HPDE6-E6E7 (cell line): ENCODE data around the gene AP4M1.

Source experiments
- DNase-seq: peaks from one replicate; pipeline ENCODE4 v3.0.0; 2011; ENCODE audit warnings: missing footprints; ENCODE audit errors: extremely low spot score

Gene AP4M1

GRCh38 chr7:100101016-100101862 is at the start of gene AP4M1, which contains the start of gene MCM7:
TSS of gene AP4M1 (plus strand) at chr7:100101643. CDS start at chr7:100101715, 72 bp downstream.
TSS of gene MCM7 (minus strand) at chr7:100101397. CDS start at chr7:100101294, 103 bp downstream.
- peak; percentile 99 for DNase-seq

DNA sequence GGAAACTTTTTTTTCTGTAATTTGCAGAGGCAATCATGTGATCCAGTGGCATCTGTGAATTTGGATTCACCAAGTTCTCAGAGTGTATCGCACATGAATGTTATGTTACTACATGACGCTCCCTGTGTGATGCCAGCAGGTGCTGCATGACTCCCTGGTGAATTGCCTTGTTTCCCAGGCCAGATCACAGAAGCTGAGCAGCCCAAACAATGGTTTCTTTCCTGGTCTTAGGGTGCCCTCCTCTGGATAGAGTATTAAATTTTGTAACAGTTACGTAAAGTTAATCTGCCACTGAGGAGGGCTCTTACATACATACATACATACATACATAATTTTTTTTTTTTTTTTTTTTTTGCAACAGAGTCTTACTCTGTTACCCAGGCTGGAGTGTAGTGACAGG is 48.2 kb upstream of the AP4M1 start:
- peak; percentile 63 for DNase-seq

GRCh38 chr7:100057006-100057405 is 44.4 kb upstream of the AP4M1 start:
- DNase-seq: no peak

DNA sequence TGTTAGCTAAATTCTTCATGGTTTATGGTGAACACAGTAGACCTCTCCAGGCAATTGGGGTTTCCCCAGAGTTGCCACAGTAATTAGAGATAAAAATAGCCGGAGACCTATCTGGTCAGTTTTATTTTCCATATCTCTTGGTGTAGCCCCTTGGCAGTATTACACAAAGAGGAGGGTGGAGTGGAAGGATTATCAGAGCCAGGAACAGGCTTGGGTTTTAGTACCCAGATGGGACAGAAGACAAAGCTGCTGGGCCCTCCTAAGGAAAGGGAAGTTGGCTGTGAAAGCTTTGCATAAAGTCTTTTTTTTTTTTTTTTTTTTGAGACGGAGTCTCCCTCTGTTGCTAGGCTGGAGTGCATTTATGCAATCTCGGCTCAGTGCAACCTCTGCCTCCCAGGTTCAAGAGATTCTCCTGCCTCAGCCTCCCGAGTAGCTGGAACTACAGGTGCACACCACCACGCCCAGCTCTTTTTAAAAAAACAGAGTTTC is 42.1 kb upstream of the AP4M1 start:
- no peak for DNase-seq

GRCh38 chr7:100061518-100062193 is 39.8 kb upstream of the AP4M1 start:
- DNase-seq: no peak

- DNase-seq: no peak
These were observed 38.1 kb upstream of the AP4M1 start for GRCh38 chr7:100063376-100063775.

GRCh38 chr7:100064162-100064561 is 37.3 kb upstream of the AP4M1 start:
- DNase-seq: no peak

- no peak for DNase-seq
These were observed 35.8 kb upstream of the AP4M1 start for GRCh38 chr7:100065452-100066186.

GRCh38 chr7:100066953-100067352 is 34.5 kb upstream of the AP4M1 start:
- no peak for DNase-seq

DNA sequence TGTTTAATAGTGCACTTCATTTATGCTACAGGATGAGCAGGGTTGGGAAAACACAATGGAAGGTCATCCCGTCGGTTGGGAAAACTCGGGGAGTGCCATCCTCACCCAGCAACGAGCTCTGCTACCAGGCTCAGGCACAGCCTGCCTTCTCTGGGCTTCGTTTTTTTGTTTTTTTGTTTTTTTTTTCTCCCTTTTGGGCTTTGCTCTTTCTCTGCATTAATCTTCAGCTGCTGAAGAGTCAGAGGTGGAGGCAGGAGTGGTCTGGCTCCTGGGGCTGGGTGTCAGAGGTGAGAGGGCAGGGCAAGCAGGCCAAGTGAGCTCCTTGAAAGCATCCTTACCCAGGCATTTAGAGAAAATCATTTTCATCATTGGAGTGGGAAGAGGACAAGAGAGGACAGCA is 31.5 kb upstream of the AP4M1 start:
- DNase-seq: no peak

- no peak for DNase-seq
These were observed 30.3 kb upstream of the AP4M1 start for GRCh38 chr7:100071018-100071723.

- DNase-seq: no peak
These were observed 29.0 kb upstream of the AP4M1 start for GRCh38 chr7:100072462-100072861.

DNA sequence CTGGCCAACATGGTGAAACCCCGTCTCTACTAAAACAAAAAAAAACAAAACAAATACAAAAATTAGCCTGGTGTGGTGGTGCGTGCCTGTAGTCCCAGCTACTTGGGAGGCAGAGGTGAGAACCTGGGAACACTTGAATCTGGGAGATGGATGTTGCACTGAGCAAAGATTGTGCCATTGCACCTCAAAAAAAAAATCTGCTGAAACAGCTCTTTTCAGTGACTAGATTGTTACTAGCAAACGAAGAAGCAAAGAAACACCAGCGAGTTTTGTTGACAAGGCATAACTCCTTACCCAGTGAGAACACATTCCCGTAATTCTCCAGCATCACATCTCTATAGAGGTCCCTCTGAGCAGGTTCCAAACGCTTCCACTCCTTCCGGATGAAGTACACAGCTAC is 26.6 kb upstream of the AP4M1 start:
- no peak for DNase-seq

- DNase-seq: no peak
These were observed 26.0 kb upstream of the AP4M1 start for GRCh38 chr7:100075418-100075817.

- DNase-seq: no peak
These were observed 24.2 kb upstream of the AP4M1 start for GRCh38 chr7:100077205-100077604.

DNA sequence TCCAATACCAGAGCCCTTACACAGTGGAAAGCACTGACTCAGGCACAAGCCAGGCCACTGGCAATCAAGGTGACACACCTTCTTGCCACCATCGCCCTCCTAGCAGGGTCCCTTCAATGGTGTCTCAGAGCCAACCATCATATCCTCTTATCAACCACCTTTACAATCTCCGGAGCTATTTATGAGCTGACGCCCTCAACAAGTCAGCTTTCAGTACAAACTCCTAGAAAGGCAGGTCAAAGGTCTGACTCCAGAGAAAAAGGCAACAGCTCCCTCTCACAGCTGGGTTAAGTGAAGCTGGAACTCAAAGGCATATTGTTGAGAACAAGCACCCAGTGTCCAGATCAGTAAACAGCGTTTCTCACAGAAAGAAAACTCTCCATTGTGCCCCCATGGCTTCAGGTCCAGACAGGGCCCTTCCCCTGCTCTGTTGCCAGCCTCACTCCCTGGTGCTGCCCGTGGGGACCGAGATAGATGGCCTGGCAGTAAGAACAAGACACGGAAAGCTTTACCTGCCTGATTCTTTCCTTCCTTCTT is 22.4 kb upstream of the AP4M1 start:
- DNase-seq: no peak

DNA sequence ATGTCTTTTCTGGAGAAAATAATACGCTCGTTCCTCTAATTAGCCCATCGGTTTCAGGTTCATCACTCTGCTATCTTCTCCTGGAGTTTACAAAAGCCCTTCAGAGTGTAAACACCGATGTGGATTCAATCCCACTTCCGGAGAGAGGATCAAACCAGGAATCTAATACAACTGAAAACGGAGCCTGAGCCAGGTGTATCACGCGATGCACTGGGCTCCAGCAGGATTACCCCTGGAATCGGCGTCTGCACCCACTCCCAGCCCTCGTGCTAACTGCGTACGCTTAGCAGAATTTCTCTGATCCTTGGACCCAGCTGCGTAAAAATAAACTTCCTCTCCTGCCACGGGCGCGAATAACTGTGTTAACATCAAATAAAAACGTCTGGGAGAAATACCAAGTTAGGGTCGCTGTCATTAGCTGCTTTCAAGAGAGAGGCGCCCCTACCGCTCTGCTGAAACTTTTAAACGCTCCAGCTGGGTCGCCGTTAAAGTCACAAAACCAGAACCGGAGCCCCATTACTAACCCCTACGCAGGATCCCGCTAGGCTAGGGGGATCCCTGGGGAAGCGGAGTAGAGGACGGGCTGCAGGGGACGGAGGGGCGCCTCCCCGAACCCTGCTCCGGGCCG is 20.4 kb upstream of the AP4M1 start:
- no peak for DNase-seq

DNA sequence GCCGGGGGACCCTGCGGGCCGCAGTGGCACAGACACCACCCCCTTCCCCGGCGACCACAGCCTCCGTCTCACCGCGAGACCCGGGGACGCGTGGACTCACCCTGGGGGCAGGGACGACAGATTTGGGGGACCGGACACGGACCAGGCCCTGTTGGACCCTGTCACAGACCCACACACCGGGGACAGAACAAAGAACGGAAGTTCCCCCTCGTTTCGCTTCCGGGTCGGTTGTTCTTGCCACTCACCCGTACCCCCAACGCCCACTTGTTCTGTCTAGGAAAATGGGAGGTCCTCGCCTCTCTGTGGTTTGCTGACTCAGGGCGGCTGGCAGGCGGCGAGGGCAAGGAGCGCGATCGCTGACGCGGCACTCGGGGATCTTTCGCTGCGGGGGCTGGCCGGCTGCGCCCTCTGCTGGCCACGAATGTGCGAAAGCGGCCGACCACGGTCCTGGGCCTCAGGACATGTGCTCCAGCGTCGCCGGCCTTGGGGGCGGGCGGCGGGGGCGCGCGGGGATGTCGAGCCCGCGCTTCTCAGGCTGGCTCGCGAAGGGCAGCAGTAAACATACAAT is 19.8 kb upstream of the AP4M1 start, which contains the start of gene ZNF3:
ZNF3 (minus strand) TSS at position 189 of the 568 bp plus-strand sequence. CDS start 4,366 bp downstream, outside the sequence.
- peak; percentile 95 for DNase-seq

- DNase-seq: no peak
These were observed 18.5 kb upstream of the AP4M1 start for GRCh38 chr7:100082978-100083377.

DNA sequence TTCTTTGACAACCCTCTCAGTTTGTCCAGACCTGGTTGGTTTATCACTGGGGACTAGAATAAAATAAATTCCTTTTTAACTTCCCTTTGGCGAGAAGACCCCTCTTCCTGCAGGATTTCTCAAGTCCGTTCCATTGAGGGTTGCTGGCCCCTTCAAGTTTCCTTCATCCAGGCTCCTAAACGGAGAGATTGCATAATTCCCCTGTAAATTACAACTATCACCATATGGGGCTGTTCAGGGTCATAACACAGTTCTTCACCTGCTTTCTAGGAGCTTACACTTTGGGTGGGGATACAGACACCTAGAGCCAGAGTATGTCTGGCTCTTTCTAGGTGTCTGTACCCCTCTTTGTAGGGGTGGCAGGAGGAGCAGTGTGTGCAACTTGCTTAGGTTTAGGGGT is 15.9 kb upstream of the AP4M1 start:
- DNase-seq: no peak
